Endothelial cell of umbilical vein (primary cell): Measurements from ENCODE around the gene OCRL. TPM values are rescaled to one million over a fixed set of nuclear protein-coding genes. Genes with fewer than 3 reads are reported as not detected.
A peak's percentile ranks its signal among the peaks of the same experiment; 100 is the strongest.

Experiments
- BruUV-seq: library from RNA; stranded (reverse); fragments of 400-500 nt; replicated peaks from 2 replicates; lab custom pipeline; 2021; lab: Mats Ljungman, UMichigan
- CTCF ChIA-PET: fragments of 300-600, 350-600 bp; sonication (Branson Sonifier 250); formaldehyde crosslinking; loops from one replicate; lab custom pipeline; 2021; ENCODE audit warnings: antibody characterized with exemption, inconsistent platforms; lab: Charles Lee
- POLR2A ChIA-PET: fragments of 300-600, 350-600 bp; sonication (Branson Sonifier 250); formaldehyde crosslinking; loops from one replicate; lab custom pipeline; 2021; ENCODE audit warnings: antibody characterized with exemption, inconsistent platforms; lab: Charles Lee
- DNase-seq: peaks from one replicate; pipeline ENCODE4 v3.0.0-alpha.2; 2011; ENCODE audit warnings: low read depth, low spot score
- FAIRE-seq: peaks from 2 replicates; lab custom pipeline; 2011; peaks lifted over from hg19 to GRCh38; lab: Jason Lieb, UNC
- H2AFZ ChIP-seq: 2 replicates; pipeline ENCODE4 v1.6.0; 2012; ENCODE audit warnings: low read depth, low read length, control low read depth, inconsistent platforms
- H3K27ac ChIP-seq: 2 replicates; pipeline ENCODE4 v1.5.1; 2011; ENCODE audit warnings: low read depth, mild to moderate bottlenecking, control low read depth, low read length, moderate library complexity; ENCODE audit not compliant: insufficient read depth
- H3K27me3 ChIP-seq, 2 experiments: 2 replicates each; pipeline versions ENCODE4 v1.6.0 to v1.6.1; 2011; ENCODE audit warnings: low read length in 2 of 2, mixed read lengths in 1 of 2; ENCODE audit not compliant: control insufficient read depth in 2 of 2, insufficient read depth in 2 of 2
- H3K36me3 ChIP-seq, 2 experiments: 2 replicates in 1 of 2; 3 replicates in 1 of 2; pipeline ENCODE4 v1.5.1; 2011; ENCODE audit warnings: low read length in 2 of 2, mild to moderate bottlenecking in 1 of 2, moderate library complexity in 1 of 2; ENCODE audit not compliant: control insufficient read depth in 2 of 2, insufficient read depth in 2 of 2; ENCODE audit errors: extremely low read depth in 1 of 2
- H3K4me1 ChIP-seq: 3 replicates; pipeline ENCODE4 v1.5.1; 2011; ENCODE audit warnings: mild to moderate bottlenecking, low read length; ENCODE audit not compliant: control insufficient read depth, insufficient read depth; ENCODE audit errors: extremely low read depth
- H3K4me2 ChIP-seq: 2 replicates; pipeline ENCODE4 v1.6.1; 2011; ENCODE audit warnings: low read length, control low read depth, mixed read lengths; ENCODE audit not compliant: insufficient read depth
- H3K4me3 ChIP-seq, 3 experiments: fragments of 200-600 bp in 1 of 3; sonication (generic), shearing (Covaris generic) in 1 of 3; replicated peaks in 1 of 3; 2 replicates each; pipeline ENCODE4 v1.5.1; 2011 to 2016; ENCODE audit warnings: control low read depth in 3 of 3, low read length in 3 of 3, mild to moderate bottlenecking in 2 of 3, inconsistent platforms in 1 of 3, low read depth in 1 of 3, moderate library complexity in 1 of 3; ENCODE audit not compliant: insufficient read depth in 1 of 3
- H3K79me2 ChIP-seq: 2 replicates; pipeline ENCODE4 v1.6.0; 2012; ENCODE audit warnings: low read length, inconsistent platforms; ENCODE audit not compliant: control insufficient read depth, insufficient read depth
- H3K9ac ChIP-seq: replicated peaks from 2 replicates; pipeline ENCODE3; 2011; ENCODE audit warnings: low read length, control low read depth; ENCODE audit not compliant: insufficient read depth; ENCODE audit errors: extremely low read depth
- H3K9me1 ChIP-seq: replicated peaks from 3 replicates; pipeline ENCODE4 v1.6.0; 2011; ENCODE audit warnings: mild to moderate bottlenecking, low read length; ENCODE audit not compliant: control insufficient read depth, insufficient read depth; ENCODE audit errors: extremely low read depth
- H3K9me3 ChIP-seq: replicated peaks from 2 replicates; pipeline ENCODE4 v1.5.1; 2012; ENCODE audit warnings: low read length, inconsistent platforms; ENCODE audit not compliant: control insufficient read depth, insufficient read depth
- H4K20me1 ChIP-seq: replicated peaks from 2 replicates; pipeline ENCODE3; 2011; ENCODE audit warnings: mild to moderate bottlenecking, low read length; ENCODE audit not compliant: control insufficient read depth, insufficient read depth; ENCODE audit errors: extremely low read depth
- EZH2 ChIP-seq: IDR thresholded peaks from 2 replicates; pipeline ENCODE4 v1.6.1; 2012; ENCODE audit warnings: borderline replicate concordance, low read depth, mild to moderate bottlenecking, moderate library complexity, low read length, inconsistent platforms; ENCODE audit not compliant: severe bottlenecking
- FOS ChIP-seq: IDR thresholded peaks from 2 replicates; pipeline ENCODE4 v1.6.1; 2011; ENCODE audit warnings: mild to moderate bottlenecking, low read length, moderate library complexity, borderline replicate concordance; ENCODE audit not compliant: insufficient read depth
- GATA2 ChIP-seq: IDR thresholded peaks from 2 replicates; pipeline ENCODE4 v1.7.0; 2011; ENCODE audit warnings: low read depth, mild to moderate bottlenecking, moderate library complexity, mixed read lengths, low read length; ENCODE audit not compliant: insufficient read length, insufficient read depth
- JUN ChIP-seq: IDR thresholded peaks from 2 replicates; pipeline ENCODE4 v1.6.1; 2011; ENCODE audit warnings: borderline replicate concordance, low read depth; ENCODE audit not compliant: insufficient read length, insufficient read depth
- MAX ChIP-seq: IDR thresholded peaks from 2 replicates; pipeline ENCODE4 v1.6.1; 2011; ENCODE audit not compliant: insufficient read depth, insufficient read length
- MYC ChIP-seq: IDR thresholded peaks from one replicate; pipeline ENCODE4 v1.6.1; 2011; ENCODE audit warnings: mild to moderate bottlenecking, low read depth, low read length
- POLR2A ChIP-seq: IDR thresholded peaks from 2 replicates; pipeline ENCODE4 v1.6.1; 2012; ENCODE audit warnings: low read depth, mild to moderate bottlenecking, control low read depth, low read length
- POLR2AphosphoS5 ChIP-seq: IDR thresholded peaks from 2 replicates; pipeline ENCODE4 v1.6.1; 2012; ENCODE audit warnings: low read depth, mild to moderate bottlenecking, control low read depth, low read length, moderate library complexity; ENCODE audit not compliant: insufficient read depth
- dilution Hi-C: fragments of 300-500 bp; cut with MboI; formaldehyde crosslinking; loops from one replicate; pipeline ENCODE4 v1.15.0; 2019; ENCODE audit warnings: low sequenced_read_pairs; ENCODE audit not compliant: extremely low pct_ligation_motif_present
- intact Hi-C: fragments of 100-400 bp; cut with micrococcal nuclease; formaldehyde crosslinking; loops from one replicate; pipeline ENCODE4 v1.10.0; 2022
- polyA plus RNA-seq, 4 experiments: library from polyadenylated mRNA; depleted of rRNA in 3 of 4; stranded (reverse) in 3 of 4; unstranded in 1 of 4; fragments of >200 nt; gene quantifications; 2 replicates each; pipeline versions ENCODE4 v1.2.1 to v1.2.3, GENCODE V29; 2011 to 2012; ENCODE audit warnings: missing spikeins in 1 of 4
- total RNA-seq: library from RNA; stranded (reverse); gene quantifications from 2 replicates; pipeline ENCODE4 v1.2.3, GENCODE V29; 2021
- TF ChIP-seq, protein P1 (sequence below), 2 donors: IDR thresholded peaks; 1 replicate in 1 of 2; 2 replicates in 1 of 2; pipeline ENCODE4 v1.5.1; 2011; ENCODE audit warnings: low read length in 2 of 2, mild to moderate bottlenecking in 2 of 2, moderate library complexity in 2 of 2, control low read depth in 1 of 2, inconsistent platforms in 1 of 2, low read depth in 1 of 2; ENCODE audit not compliant: insufficient read depth in 1 of 2; ENCODE audit errors: extremely low read depth in 1 of 2

The OCRL gene
- total and polyA plus RNA-seq, 2 donors (not counting 3 experiments of a cell fraction or from before 2014, with no cell fraction given): 14.6 to 20.9 TPM

DNA sequence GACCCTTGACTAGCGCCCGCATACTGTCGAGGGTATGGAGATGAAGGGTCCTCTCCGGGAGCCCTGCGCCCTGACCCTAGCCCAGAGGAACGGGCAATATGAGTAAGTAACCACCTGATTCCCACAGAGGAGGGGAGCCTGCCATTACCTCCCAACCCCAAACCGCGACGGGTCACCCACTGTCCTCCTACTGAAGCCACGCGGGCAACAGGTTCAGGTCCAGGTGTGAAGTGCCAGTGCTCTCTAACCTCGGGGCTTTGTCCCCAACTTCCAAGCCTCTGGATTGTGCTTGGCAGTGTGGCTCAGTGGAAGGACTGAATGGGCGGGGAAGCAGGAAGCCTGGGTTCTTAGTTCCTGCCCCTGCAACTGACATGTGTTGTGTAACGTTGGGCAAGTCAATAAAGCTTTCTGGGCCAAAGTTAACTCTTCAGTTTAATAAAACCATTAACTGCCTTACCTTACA lies 694 bp downstream of the OCRL start:
- no peaks in the 10 kb centered on the region for H3K9me1 ChIP-seq
- dilution Hi-C loops: no loop called here
- H3K27me3 ChIP-seq: peaks cover 0 to 2% of the 10 kb centered on the region in 2 experiments
- ChIA-PET CTCF (interaction anchor here (1.0 kb wide), 4 partner anchors 15 to 30 kb away, joined by 3 to 5 read pairs (median 4); no protein-coding TSS in a partner anchor), POLR2A (no interaction called here)
- H3K27ac ChIP-seq: no peak overlapping the region
- H3K79me2 ChIP-seq: peaks cover 7% of the 10 kb centered on the region
- H3K4me2 ChIP-seq: peak overlapping the region; percentile 90
- no peaks in the 10 kb centered on the region for H3K36me3 ChIP-seq
- intact Hi-C loops: loop anchor here (2.0 kb wide), 1 partner anchor 18 kb away; the partner anchor contains the start of gene SMARCA1
- H3K4me3 ChIP-seq: peak overlapping the region; percentile 53 to 79 (median 55)
- no TSS peak for BruUV-seq
- H3K9me3 ChIP-seq: no peaks in the 10 kb centered on the region
- FAIRE-seq: peak; percentile 77
- peak overlapping the region; percentile 63 for H3K9ac ChIP-seq
- DNase-seq: peak; percentile 11
- no peaks in the 10 kb centered on the region for H4K20me1 ChIP-seq
- H2AFZ ChIP-seq: peak overlapping the region; percentile 87
- TF ChIP-seq, protein P1, sequence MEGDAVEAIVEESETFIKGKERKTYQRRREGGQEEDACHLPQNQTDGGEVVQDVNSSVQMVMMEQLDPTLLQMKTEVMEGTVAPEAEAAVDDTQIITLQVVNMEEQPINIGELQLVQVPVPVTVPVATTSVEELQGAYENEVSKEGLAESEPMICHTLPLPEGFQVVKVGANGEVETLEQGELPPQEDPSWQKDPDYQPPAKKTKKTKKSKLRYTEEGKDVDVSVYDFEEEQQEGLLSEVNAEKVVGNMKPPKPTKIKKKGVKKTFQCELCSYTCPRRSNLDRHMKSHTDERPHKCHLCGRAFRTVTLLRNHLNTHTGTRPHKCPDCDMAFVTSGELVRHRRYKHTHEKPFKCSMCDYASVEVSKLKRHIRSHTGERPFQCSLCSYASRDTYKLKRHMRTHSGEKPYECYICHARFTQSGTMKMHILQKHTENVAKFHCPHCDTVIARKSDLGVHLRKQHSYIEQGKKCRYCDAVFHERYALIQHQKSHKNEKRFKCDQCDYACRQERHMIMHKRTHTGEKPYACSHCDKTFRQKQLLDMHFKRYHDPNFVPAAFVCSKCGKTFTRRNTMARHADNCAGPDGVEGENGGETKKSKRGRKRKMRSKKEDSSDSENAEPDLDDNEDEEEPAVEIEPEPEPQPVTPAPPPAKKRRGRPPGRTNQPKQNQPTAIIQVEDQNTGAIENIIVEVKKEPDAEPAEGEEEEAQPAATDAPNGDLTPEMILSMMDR (IDR thresholded peaks at IDR 0.05; ENCODE audit: extremely low read depth in 1 of 2, insufficient read depth in 1 of 2, low read depth in 1 of 2, low read length in 2 of 2): no peak
- no peak for TF ChIP-seq JUN
- TF ChIP-seq POLR2A: no peak
- TF ChIP-seq GATA2: no peak
- no peak for TF ChIP-seq MAX
- no peak for TF ChIP-seq MYC
- no peak for TF ChIP-seq EZH2
- TF ChIP-seq POLR2AphosphoS5: no peak
- no peak for TF ChIP-seq FOS
- H3K4me1 ChIP-seq: peaks cover 10% of the 10 kb centered on the region
